HG03469 (cell line): ENCODE measurements around the gene DNLZ.

Source experiments
- ATAC-seq: cut with Tn5 transposase; IDR thresholded peaks from one replicate; pipeline ENCODE4 v1.9.1; 2021; ENCODE audit warnings: mild to moderate bottlenecking, moderate library complexity, moderate number of reproducible peaks; ENCODE audit not compliant: unreplicated experiment

DNLZ gene

DNA sequence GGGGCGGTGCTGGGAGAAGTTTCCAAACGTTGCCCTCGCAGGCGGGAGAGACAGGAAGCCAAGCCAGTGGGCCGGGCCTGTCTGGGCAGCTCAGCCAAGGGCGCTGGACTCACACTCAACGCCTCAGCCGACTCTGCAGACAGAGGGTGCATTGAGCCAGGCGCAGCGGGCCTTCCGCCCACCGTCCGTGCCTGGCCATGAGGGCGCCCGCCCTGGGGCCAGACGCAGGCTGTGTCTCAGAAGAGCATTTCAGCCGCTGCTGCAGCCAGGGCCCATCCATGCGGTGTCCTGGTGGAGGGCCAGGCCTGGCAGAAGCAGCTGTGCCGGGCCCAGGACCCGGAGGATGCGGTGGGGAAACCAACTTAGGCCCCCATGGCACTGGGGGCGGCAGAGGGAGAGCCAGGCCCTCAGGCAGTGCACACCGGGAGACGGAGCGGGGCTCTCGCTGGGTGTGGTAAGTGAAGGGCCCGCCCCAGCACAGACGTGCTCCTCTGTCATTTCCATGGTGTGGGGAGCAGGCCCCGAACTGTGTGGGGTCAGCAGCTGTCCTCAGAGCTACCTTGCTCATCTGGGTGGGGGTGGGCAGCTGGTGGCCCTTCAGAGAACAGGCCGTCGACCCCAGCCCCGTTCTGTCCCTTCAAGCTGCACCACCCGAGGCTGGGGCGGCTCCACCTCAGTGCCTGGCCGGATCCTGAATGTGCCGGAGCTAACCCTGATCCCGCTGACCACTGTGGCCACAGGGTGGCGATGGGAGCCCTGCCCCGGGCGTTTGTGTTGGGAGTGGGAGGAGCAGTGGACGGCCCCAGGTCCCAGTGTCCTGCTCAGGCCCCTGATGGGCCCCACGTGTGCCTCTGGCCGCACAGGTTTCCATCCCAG, 18.0 kb downstream of the DNLZ start:
- ATAC-seq: no peak

DNA sequence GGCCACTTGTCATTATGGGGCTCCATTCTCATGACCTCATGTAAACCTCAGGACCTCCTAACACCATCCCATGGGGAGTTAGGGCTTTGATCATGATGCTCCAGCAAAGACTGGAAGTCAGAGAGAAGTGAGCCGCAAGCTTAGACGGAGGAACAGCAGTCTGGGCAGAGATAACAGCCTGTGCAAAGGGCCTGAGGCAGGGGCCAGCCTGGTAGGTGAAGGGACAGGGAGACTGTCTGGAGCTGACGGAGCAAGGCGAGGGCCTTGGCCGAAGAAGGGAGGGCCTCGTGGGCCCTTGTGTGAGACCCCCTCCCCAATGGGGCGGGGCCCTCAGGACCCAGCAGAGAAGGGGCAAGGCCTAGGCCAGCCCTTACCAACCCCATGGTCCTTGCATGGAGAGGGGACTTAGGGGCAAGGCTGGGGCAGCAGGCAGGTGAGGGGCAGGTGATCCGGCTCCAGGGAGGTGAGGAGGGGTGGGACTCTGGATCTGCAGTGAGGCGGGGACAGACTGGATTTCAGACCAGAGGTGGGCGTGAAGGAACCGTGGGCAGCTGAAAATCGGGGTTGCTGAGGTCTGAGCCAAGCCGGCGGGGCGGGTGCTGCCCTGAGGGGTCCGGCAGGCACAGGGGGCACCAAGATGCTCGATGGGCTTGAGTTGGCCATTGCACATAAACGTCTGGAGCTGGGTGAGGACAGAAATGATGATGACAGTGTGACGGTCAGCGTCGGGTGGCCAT, 18.8 kb downstream of the DNLZ start:
- ATAC-seq: no peak

DNA sequence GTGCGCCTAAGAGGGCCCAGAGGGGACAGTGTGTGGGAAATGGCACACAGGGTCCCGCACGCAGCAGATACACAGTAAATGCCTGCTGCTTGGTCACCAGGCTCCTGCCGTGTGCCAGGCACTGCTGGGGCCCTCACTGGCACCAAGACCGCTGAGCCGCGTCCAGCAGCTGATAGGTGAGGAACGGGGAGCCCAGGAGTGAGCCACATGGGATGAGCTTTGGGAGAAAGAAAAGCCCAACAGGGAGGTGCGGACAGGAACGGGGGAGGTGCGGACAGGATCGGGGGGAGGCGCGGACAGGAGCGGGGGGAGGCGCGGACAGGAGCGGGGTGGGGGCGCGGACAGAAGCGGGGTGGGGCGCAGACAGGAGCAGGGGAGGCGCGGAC, 19.7 kb downstream of the DNLZ start:
- ATAC-seq: no peak

- ATAC-seq: no peak
Measured at GRCh38 chr9:136343121-136343883, 20.2 kb downstream of the DNLZ start.

DNA sequence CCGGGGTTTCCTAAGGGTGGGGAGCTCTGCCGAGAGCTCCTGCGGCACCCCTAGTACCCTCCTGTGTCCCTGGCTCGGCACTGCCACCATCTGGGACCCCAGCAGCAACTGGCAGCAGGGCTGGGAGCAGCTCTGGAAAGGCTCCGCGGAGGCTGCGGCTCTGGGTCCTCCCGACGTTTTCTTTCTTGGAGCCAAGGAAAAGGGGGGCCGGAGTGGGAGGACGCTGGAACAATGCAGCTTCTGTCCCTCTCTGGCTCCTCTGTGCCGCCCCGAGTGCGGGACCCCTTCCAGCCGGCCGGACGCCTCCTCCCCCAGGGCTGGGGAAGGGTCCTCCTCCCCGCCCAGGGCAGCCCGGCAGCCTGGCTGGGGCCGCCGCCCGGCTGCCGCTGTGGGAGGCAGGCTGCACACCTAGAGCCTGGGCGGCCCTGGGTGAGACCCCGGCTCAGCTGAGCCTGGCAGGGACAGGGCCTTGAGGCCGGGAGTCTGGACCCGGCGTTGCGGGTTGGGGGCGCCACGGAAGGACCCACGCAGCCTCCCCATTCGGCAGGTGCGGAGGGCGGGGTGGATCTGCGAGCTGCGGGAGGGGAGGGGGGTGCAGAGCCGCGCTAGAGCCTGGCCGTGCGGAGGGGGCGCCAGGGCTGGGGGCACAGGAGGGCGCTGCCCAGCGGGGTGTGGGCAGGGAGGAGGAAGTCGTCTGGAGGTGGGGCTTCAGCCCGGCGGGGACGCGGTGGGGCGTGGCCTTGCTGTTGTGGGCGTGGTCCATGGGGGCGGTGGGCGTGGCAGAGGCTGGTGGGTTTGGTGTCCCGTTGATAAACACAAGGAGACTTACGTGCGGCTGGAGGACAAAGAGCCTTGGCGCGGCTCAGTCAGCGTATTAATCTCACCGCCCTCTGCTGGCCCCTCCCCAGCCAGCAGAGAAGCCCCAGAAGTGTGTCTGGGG, 21.1 kb downstream of the DNLZ start:
- no peak for ATAC-seq

DNA sequence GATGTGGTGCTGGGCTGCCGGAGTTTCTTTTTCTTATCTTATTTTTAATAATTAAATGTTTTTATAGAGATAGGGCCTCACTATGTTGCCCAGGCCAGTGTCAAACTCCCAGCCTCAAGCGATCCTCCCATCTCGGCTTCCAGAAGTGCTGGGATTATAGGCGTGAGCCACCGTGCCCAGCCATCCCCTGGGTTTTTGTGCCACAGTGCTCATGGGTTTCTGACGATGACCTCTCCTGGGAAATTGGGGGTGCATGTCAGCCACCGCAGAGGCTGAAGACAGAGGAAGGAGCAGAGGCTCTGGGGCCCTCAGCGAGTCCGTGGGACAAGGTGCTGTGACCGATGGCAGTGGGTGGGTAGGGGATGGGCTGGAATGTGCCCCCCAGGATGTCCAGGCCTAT, 21.8 kb downstream of the DNLZ start:
- no peak for ATAC-seq

- no peak for ATAC-seq
Measured at GRCh38 chr9:136341042-136341655, 22.4 kb downstream of the DNLZ start.

- no peak for ATAC-seq
Measured at GRCh38 chr9:136340356-136341041, 23.0 kb downstream of the DNLZ start.

- ATAC-seq: no peak
Measured at GRCh38 chr9:136339958-136340310, 23.6 kb downstream of the DNLZ start.

DNA sequence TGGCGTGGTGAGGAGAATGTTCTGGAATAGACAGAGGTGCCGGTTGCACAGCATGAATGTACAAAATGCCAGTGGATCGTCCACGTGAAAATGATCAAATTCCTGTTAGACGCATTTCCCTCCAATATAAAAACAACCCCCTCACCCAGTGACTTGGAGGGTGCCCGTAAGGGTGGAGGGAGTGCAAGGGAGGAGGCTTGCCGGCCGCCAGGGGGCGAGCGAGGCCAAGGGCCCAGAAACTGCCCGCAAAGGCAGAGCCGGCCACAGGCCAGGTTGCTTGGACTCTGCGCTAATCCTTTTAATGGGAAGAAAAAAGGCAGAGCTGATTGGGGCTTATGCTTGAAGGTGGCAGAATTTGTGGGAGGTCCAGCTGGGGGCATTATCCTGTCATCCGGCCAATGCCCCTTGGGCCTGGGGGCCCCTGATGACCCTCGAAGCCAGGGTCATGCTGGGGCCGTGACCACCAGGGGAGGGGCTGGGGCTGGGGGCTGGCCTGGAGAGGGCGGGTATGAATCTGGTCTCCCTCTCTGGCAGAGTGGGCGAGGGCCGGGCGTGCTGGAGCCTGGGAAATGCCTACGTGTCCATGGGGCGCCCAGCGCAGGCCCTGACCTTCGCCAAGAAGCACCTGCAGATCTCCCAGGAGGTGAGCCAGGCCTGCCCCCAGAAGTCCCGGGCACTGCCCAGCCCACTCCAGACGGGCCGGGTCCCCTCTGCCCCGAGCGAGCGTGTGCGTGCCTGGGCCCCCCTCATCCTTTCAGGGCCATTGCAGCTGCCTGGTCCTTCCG, 24.2 kb downstream of the DNLZ start:
- ATAC-seq: no peak

- no peak for ATAC-seq
Measured at GRCh38 chr9:136338511-136338910, 25.0 kb downstream of the DNLZ start.

GRCh38 chr9:136337416-136338395, 25.8 kb downstream of the DNLZ start:
- ATAC-seq: no peak

DNA sequence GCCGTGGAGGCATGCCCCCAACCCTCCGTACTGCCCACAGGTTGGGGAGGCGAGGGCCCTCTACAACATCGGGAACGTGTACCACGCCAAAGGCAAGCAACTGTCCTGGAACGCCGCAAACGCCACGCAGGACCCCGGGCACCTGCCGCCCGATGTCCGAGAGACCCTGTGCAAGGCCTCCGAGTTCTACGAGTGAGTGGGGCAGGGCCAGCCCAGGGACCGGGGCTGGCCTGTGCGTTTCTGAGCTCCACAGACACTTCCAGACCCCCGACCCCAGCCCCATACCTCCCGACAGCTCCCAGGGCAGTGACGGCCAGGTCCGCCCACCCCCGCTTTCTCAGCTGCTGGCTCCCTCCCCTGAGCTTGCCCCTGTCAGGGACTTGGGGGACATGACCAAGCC, 26.7 kb downstream of the DNLZ start:
- no peak for ATAC-seq

DNA sequence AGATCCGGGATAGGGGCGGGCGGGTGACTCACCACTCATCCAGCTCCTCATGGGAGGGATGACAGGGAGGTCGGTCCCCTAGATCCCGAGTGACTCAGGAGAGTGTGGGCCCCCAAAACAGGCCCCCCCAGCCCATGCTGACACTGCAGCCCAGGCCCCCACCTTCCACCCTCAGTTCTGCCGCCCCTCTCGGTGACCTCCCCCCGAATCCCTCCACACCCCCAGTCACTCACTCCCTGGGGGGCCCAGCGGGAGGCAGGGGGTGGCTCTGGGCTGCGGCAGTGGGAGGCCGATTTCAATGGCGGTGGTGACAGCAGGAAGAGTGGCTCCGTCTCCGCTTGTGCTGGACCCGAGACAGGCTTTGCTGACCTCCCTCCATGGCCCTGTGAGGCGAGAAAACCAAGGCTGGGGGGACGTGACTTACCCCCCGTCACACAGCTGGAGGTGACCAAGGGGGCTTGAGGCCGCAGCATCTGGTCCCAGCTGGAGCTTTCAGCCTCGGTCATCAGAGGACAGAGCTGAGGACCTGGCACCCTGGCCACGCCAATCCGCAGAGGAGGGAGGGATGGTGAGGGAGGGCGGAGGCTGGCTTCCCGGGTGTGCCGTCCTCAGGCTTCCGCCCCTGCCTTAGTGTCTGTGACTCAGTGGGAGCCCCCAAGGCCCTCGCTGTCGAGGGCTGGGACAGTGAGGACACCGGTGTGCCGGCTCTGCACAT, 27.2 kb downstream of the DNLZ start:
- no peak for ATAC-seq

DNA sequence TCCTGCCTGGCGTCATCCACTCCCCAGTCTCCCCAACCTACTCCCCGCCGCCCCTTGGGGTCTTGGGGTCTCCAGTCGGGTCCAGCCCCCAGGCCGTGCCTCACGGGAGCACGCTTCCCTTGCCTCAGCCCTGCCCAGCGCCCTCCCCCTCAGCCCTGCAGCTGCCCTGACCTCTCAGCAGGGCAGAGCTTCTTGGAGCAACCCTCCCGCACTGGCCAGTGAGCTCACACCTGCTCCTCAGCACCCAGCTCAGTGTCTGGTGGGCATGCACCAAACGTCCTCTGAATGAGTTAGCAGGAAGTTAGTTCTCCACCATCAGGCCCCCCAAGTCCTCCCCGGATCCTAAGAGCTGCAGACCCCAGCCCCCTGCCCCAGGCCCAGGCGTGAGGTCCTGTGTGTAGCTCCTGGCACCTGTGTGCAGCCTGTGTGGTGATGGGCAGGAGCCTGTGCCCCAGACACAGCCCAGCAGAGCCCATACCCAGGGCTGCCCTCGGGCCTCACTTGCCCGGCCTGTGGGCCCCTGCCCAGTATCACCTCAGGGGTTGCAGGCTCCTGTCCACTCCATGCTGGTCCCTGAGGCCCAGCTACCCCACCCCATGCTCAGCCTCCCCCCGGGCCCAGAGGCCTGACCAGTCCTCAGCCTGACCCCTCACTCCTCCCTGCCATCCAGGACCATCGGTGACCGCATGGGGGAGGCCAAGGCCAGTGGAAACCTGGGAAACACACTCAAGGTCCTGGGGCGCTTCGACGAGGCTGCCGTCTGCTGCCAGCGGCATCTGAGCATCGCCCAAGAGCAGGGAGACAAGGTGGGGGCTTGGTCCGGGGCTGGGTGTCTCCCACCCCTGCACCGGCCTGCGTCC, 28.0 kb downstream of the DNLZ start:
- no peak for ATAC-seq

DNA sequence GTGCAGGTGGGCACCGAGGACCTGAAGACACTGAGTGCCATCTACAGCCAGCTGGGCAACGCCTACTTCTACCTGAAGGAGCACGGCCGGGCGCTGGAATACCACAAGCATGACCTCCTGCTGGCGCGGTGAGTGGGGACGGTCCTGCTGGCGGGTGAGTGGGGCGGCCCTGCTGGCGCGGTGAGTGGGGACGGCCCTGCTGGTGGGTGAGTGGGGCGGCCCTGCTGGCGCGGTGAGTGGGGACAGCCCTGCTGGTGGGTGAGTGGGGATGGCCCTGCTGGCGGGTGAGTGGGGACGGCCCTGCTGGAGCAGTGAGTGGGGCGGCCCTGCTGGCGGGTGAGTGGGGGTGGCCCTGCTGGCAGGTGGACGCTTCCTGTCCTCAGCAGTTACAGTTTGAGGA, 29.0 kb downstream of the DNLZ start:
- no peak for ATAC-seq
